HCT116 (cell line): Measurements from ENCODE around the gene MESD. TPM values are rescaled to one million over a fixed set of nuclear protein-coding genes. Genes with fewer than 3 reads are reported as not detected.

ENCODE experiments used
- ATAC-seq: fragments of 200-7000 bp; cut with Tn5 transposase; 2 replicates; pipeline ENCODE4 v1.9.1; 2020; ENCODE audit warnings: mild to moderate bottlenecking, moderate library complexity
- BruUV-seq: library from RNA; stranded (reverse); fragments of 400-500 nt; replicated peaks from 2 replicates; lab custom pipeline; 2021; lab: Mats Ljungman, UMichigan
- CTCF ChIA-PET: fragments of 300-600 bp; sonication (Branson Sonifier 250); formaldehyde crosslinking; loops from one replicate; lab custom pipeline; 2021; ENCODE audit warnings: antibody characterized with exemption; lab: Charles Lee
- POLR2A ChIA-PET: fragments of 300-600, 350-600 bp; sonication (Branson Sonifier 250); formaldehyde crosslinking; loops from one replicate; lab custom pipeline; 2021; ENCODE audit warnings: antibody characterized with exemption; lab: Charles Lee
- RAD21 ChIA-PET, 2 experiments: fragments of 300-600 bp; sonication (Branson Sonifier 250); formaldehyde crosslinking; loops; one replicate each; lab custom pipeline; 2023; ENCODE audit warnings: low total read pairs in 2 of 2; ENCODE audit not compliant: uncharacterized antibody in 2 of 2, unreplicated experiment in 2 of 2, low non-redundant PET in 1 of 2; lab: Charles Lee
- DNase-seq: peaks from one replicate; pipeline ENCODE4 v3.0.0-alpha.2; 2010; ENCODE audit warnings: low read depth, low spot score
- H2AFZ ChIP-seq: fragments of 200-600 bp; shearing (Covaris generic), sonication (generic); 2 replicates; pipeline ENCODE4 v1.6.1; 2017; ENCODE audit warnings: low read depth, mixed run types, mixed read lengths, antibody characterized with exemption, low read length; ENCODE audit not compliant: poor library complexity, severe bottlenecking
- H3K27ac ChIP-seq: 2 replicates; pipeline ENCODE4 v1.5.1; 2012; ENCODE audit warnings: low read depth, low read length
- H3K27me3 ChIP-seq: fragments of 200-600 bp; sonication (generic); 2 replicates; pipeline ENCODE4 v1.6.1; 2016; ENCODE audit warnings: mixed run types, low read length, mixed read lengths; ENCODE audit not compliant: insufficient read depth
- H3K36me3 ChIP-seq, 2 experiments: fragments of 200-500 bp in 1 of 2; fragments of 200-600 bp in 1 of 2; sonication (Bioruptor generic) in 1 of 2; sonication (generic) in 1 of 2; 2 replicates each; pipeline versions ENCODE4 v1.5.1 to v1.6.1; 2014 to 2016; ENCODE audit warnings: low read length in 2 of 2, inconsistent platforms in 1 of 2, mixed read lengths in 1 of 2, mixed run types in 1 of 2; ENCODE audit not compliant: insufficient read depth in 2 of 2, control insufficient read depth in 1 of 2
- H3K4me1 ChIP-seq, 2 experiments: fragments of 200-600 bp in 1 of 2; sonication (generic) in 1 of 2; 2 replicates each; pipeline versions ENCODE4 v1.5.1 to v1.6.1; 2012 to 2017; ENCODE audit warnings: low read length in 2 of 2, inconsistent platforms in 1 of 2, mild to moderate bottlenecking in 1 of 2, mixed read lengths in 1 of 2, mixed run types in 1 of 2, moderate library complexity in 1 of 2; ENCODE audit not compliant: insufficient read depth in 2 of 2, control insufficient read depth in 1 of 2
- H3K4me2 ChIP-seq: fragments of 200-600 bp; sonication (generic); 2 replicates; pipeline ENCODE4 v1.6.1; 2017; ENCODE audit warnings: mixed run types, low read length, mixed read lengths
- H3K4me3 ChIP-seq, 2 experiments: fragments of 200-600 bp in 1 of 2; sonication (generic) in 1 of 2; replicated peaks in 1 of 2; 2 replicates each; pipeline ENCODE4 v1.5.1; 2011 to 2016; ENCODE audit warnings: low read length in 2 of 2, control low read depth in 1 of 2, low read depth in 1 of 2, mild to moderate bottlenecking in 1 of 2, mixed read lengths in 1 of 2, mixed run types in 1 of 2
- H3K79me2 ChIP-seq: fragments of 200-600 bp; sonication (generic); 2 replicates; pipeline ENCODE4 v1.6.1; 2017; ENCODE audit warnings: mild to moderate bottlenecking, mixed run types, low read length, moderate library complexity, mixed read lengths; ENCODE audit not compliant: insufficient read depth
- H3K9ac ChIP-seq: fragments of 200-600 bp; sonication (generic); 2 replicates; pipeline ENCODE4 v1.6.1; 2016; ENCODE audit warnings: low read length, mixed read lengths
- H3K9me2 ChIP-seq: fragments of 200-600 bp; sonication (generic), shearing (Covaris generic); 2 replicates; pipeline ENCODE4 v1.6.1; 2017; ENCODE audit warnings: mixed run types, mild to moderate bottlenecking, moderate library complexity; ENCODE audit not compliant: insufficient read depth
- H3K9me3 ChIP-seq, 2 experiments: fragments of 200-500 bp in 1 of 2; fragments of 200-600 bp in 1 of 2; sonication (Bioruptor generic) in 1 of 2; sonication (generic) in 1 of 2; 2 replicates each; pipeline ENCODE4 v1.6.1; 2014 to 2017; ENCODE audit warnings: low read length in 2 of 2, mixed read lengths in 2 of 2, inconsistent platforms in 1 of 2, low read depth in 1 of 2, mild to moderate bottlenecking in 1 of 2, mixed run types in 1 of 2, moderate library complexity in 1 of 2; ENCODE audit not compliant: control insufficient read depth in 1 of 2, insufficient read depth in 1 of 2
- H4K20me1 ChIP-seq: fragments of 200-600 bp; sonication (generic), shearing (Covaris generic); 2 replicates; pipeline ENCODE4 v1.6.1; 2017; ENCODE audit warnings: mixed run types, mild to moderate bottlenecking, moderate library complexity; ENCODE audit not compliant: insufficient read depth
- CEBPB ChIP-seq: IDR thresholded peaks from 2 replicates; pipeline ENCODE4 v1.6.1; 2012; ENCODE audit warnings: low read depth
- EGR1 ChIP-seq: IDR thresholded peaks from 2 replicates; pipeline ENCODE4 v1.6.1; 2012; ENCODE audit warnings: low read depth
- ELF1 ChIP-seq: IDR thresholded peaks from 2 replicates; pipeline ENCODE4 v1.6.1; 2012; ENCODE audit warnings: low read depth, borderline replicate concordance
- EZH2 ChIP-seq: fragments of 200-600 bp; sonication (generic); IDR thresholded peaks from 2 replicates; pipeline ENCODE4 v1.6.1; 2017; ENCODE audit warnings: antibody characterized with exemption, mixed run types
- EZH2phosphoT487 ChIP-seq: fragments of 200-600 bp; IDR thresholded peaks from 2 replicates; pipeline ENCODE4 v1.6.1; 2018; ENCODE audit warnings: antibody characterized with exemption, borderline replicate concordance
- JUND ChIP-seq: IDR thresholded peaks from 2 replicates; pipeline ENCODE4 v1.6.1; 2012
- POLR2A ChIP-seq: IDR thresholded peaks from 2 replicates; pipeline ENCODE4 v1.7.0; 2011; ENCODE audit warnings: borderline replicate concordance; ENCODE audit not compliant: insufficient read depth, insufficient read length; ENCODE audit errors: extremely low read depth
- POLR2AphosphoS5 ChIP-seq: IDR thresholded peaks from 2 replicates; pipeline ENCODE4 v1.6.1; 2011; ENCODE audit warnings: mild to moderate bottlenecking, low read depth, low read length, moderate library complexity
- RAD21 ChIP-seq: IDR thresholded peaks from 2 replicates; pipeline ENCODE4 v1.6.1; 2012; ENCODE audit warnings: low read depth, mild to moderate bottlenecking
- SP1 ChIP-seq: IDR thresholded peaks from 2 replicates; pipeline ENCODE4 v1.6.1; 2012; ENCODE audit warnings: low read depth
- SRF ChIP-seq: IDR thresholded peaks from 2 replicates; pipeline ENCODE4 v1.6.1; 2012; ENCODE audit warnings: low read depth
- TCF7L2 ChIP-seq: IDR thresholded peaks from 2 replicates; pipeline ENCODE4 v1.7.0; 2011; ENCODE audit warnings: borderline replicate concordance, inconsistent platforms; ENCODE audit not compliant: insufficient read depth, insufficient read length; ENCODE audit errors: extremely low read depth
- YY1 ChIP-seq: IDR thresholded peaks from 2 replicates; pipeline ENCODE4 v1.6.1; 2011; ENCODE audit warnings: low read length, low read depth, moderate library complexity, mild to moderate bottlenecking; ENCODE audit not compliant: insufficient replicate concordance; ENCODE audit errors: extremely low read depth
- ZNF274 ChIP-seq: fragments of 200-500 bp; sonication (Bioruptor generic); IDR thresholded peaks from 2 replicates; pipeline ENCODE4 v1.6.1; 2014; ENCODE audit warnings: mild to moderate bottlenecking, low read depth, low read length, inconsistent platforms
- intact Hi-C: fragments of 100-400 bp; cut with micrococcal nuclease; formaldehyde crosslinking; loops from 2 replicates; pipeline ENCODE4 v1.10.0; 2022
- total RNA-seq: library from RNA; stranded (reverse); gene quantifications from one replicate; pipeline ENCODE4 v1.2.1, GENCODE V29; 2021; ENCODE audit not compliant: unreplicated experiment
- TF ChIP-seq, protein P1 (sequence below): IDR thresholded peaks from 2 replicates; pipeline ENCODE4 v1.6.1; 2012
- TF ChIP-seq, protein P2 (sequence below): IDR thresholded peaks from 2 replicates; pipeline ENCODE4 v1.6.1; 2012; ENCODE audit warnings: low read depth
- TF ChIP-seq, protein P3 (sequence below): IDR thresholded peaks from 2 replicates; pipeline ENCODE4 v1.6.1; 2011; ENCODE audit warnings: mild to moderate bottlenecking, low read length, moderate library complexity; ENCODE audit not compliant: insufficient replicate concordance; ENCODE audit errors: extremely low read depth
- TF ChIP-seq, protein P4 (sequence below), 3 experiments: fragments of 200-600 bp in 1 of 3; sonication (generic) in 1 of 3; IDR thresholded peaks in 2 of 3; conservative IDR thresholded peaks in 1 of 3; 2 replicates each; pipeline ENCODE4 v1.5.1; 2012 to 2017; ENCODE audit warnings: low read depth in 2 of 3, low read length in 2 of 3, antibody characterized with exemption in 1 of 3, borderline replicate concordance in 1 of 3, control low read depth in 1 of 3, mild to moderate bottlenecking in 1 of 3, mixed read lengths in 1 of 3, mixed run types in 1 of 3, moderate library complexity in 1 of 3; ENCODE audit not compliant: insufficient read depth in 1 of 3

Gene MESD
- total RNA-seq, 1 experiment from 2014 or later, result 22.5 TPM

- no peak for ATAC-seq
- H3K79me2 ChIP-seq, result no peaks in the 10 kb centered on the region
- no peaks in the 10 kb centered on the region for H3K9me2 ChIP-seq
- no peaks in the 10 kb centered on the region for H3K4me1 ChIP-seq
- H4K20me1 ChIP-seq, result no peaks in the 10 kb centered on the region
- intact Hi-C loops, result no loop called here
- DNase-seq, result no peak
- no peaks in the 10 kb centered on the region for H3K27me3 ChIP-seq
- CTCF ChIA-PET, result interaction anchor here (1.0 kb wide), 1 partner anchor 373 kb away, joined by 3 read pairs; no protein-coding TSS in a partner anchor
- RAD21 ChIA-PET, result no interaction called here
- no peaks in the 10 kb centered on the region for H3K9me3 ChIP-seq
- TF ChIP-seq EZH2 (no peak), TCF7L2 (no peak), JUND (no peak), POLR2AphosphoS5 (no peak), ZNF274 (no peak), YY1 (no peak), SP1 (no peak), CEBPB (no peak), EGR1 (no peak), POLR2A (no peak), RAD21 (no peak), SRF (no peak), EZH2phosphoT487 (no peak), ELF1 (no peak)
- TF ChIP-seq, protein P1, sequence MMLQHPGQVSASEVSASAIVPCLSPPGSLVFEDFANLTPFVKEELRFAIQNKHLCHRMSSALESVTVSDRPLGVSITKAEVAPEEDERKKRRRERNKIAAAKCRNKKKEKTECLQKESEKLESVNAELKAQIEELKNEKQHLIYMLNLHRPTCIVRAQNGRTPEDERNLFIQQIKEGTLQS, result no peak
- TF ChIP-seq, protein P2, sequence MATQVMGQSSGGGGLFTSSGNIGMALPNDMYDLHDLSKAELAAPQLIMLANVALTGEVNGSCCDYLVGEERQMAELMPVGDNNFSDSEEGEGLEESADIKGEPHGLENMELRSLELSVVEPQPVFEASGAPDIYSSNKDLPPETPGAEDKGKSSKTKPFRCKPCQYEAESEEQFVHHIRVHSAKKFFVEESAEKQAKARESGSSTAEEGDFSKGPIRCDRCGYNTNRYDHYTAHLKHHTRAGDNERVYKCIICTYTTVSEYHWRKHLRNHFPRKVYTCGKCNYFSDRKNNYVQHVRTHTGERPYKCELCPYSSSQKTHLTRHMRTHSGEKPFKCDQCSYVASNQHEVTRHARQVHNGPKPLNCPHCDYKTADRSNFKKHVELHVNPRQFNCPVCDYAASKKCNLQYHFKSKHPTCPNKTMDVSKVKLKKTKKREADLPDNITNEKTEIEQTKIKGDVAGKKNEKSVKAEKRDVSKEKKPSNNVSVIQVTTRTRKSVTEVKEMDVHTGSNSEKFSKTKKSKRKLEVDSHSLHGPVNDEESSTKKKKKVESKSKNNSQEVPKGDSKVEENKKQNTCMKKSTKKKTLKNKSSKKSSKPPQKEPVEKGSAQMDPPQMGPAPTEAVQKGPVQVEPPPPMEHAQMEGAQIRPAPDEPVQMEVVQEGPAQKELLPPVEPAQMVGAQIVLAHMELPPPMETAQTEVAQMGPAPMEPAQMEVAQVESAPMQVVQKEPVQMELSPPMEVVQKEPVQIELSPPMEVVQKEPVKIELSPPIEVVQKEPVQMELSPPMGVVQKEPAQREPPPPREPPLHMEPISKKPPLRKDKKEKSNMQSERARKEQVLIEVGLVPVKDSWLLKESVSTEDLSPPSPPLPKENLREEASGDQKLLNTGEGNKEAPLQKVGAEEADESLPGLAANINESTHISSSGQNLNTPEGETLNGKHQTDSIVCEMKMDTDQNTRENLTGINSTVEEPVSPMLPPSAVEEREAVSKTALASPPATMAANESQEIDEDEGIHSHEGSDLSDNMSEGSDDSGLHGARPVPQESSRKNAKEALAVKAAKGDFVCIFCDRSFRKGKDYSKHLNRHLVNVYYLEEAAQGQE, result no peak
- TF ChIP-seq, protein P3, sequence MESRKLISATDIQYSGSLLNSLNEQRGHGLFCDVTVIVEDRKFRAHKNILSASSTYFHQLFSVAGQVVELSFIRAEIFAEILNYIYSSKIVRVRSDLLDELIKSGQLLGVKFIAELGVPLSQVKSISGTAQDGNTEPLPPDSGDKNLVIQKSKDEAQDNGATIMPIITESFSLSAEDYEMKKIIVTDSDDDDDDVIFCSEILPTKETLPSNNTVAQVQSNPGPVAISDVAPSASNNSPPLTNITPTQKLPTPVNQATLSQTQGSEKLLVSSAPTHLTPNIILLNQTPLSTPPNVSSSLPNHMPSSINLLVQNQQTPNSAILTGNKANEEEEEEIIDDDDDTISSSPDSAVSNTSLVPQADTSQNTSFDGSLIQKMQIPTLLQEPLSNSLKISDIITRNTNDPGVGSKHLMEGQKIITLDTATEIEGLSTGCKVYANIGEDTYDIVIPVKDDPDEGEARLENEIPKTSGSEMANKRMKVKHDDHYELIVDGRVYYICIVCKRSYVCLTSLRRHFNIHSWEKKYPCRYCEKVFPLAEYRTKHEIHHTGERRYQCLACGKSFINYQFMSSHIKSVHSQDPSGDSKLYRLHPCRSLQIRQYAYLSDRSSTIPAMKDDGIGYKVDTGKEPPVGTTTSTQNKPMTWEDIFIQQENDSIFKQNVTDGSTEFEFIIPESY, result no peak
- TF ChIP-seq, protein P4, sequence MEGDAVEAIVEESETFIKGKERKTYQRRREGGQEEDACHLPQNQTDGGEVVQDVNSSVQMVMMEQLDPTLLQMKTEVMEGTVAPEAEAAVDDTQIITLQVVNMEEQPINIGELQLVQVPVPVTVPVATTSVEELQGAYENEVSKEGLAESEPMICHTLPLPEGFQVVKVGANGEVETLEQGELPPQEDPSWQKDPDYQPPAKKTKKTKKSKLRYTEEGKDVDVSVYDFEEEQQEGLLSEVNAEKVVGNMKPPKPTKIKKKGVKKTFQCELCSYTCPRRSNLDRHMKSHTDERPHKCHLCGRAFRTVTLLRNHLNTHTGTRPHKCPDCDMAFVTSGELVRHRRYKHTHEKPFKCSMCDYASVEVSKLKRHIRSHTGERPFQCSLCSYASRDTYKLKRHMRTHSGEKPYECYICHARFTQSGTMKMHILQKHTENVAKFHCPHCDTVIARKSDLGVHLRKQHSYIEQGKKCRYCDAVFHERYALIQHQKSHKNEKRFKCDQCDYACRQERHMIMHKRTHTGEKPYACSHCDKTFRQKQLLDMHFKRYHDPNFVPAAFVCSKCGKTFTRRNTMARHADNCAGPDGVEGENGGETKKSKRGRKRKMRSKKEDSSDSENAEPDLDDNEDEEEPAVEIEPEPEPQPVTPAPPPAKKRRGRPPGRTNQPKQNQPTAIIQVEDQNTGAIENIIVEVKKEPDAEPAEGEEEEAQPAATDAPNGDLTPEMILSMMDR (IDR thresholded peaks at IDR 0.05 in 2 of 3, conservative IDR thresholded peaks at IDR 0.05 in 1 of 3; ENCODE audit: borderline replicate concordance in 1 of 3, insufficient read depth in 1 of 3, low read depth in 2 of 3, low read length in 2 of 3), result no peak
- H3K9ac ChIP-seq, result no peak overlapping the region
- BruUV-seq, result no TSS peak
- no peak overlapping the region for H3K4me2 ChIP-seq
- peaks cover 0 to 4% of the 10 kb centered on the region in 2 experiments; a peak in 2 of 4 replicates for H3K36me3 ChIP-seq
- POLR2A ChIA-PET, result no interaction called here
- no peak overlapping the region for H2AFZ ChIP-seq
- H3K27ac ChIP-seq, result no peak overlapping the region
- H3K4me3 ChIP-seq, result no peak overlapping the region
Observed at GRCh38 chr15:80940851-80941250, 48.8 kb downstream of the MESD start.
